Endodermal cell (in vitro differentiated cells): ENCODE data around the gene PLXNC1. TPM values are rescaled to one million over a fixed set of nuclear protein-coding genes. Genes with fewer than 3 reads are reported as not detected.

Experiments
- DNase-seq: peaks from one replicate; pipeline ENCODE4 v3.0.0-alpha.2; 2017
- H3K27ac ChIP-seq: 2 replicates; pipeline ENCODE4 v1.5.1; 2013; ENCODE audit warnings: mild to moderate bottlenecking, low read depth, low read length, moderate library complexity
- H3K27me3 ChIP-seq: 2 replicates; pipeline ENCODE4 v1.6.1; 2013; ENCODE audit warnings: mild to moderate bottlenecking, low read length, moderate library complexity; ENCODE audit not compliant: insufficient read depth, control insufficient read depth, poor library complexity, severe bottlenecking
- H3K36me3 ChIP-seq: 2 replicates; pipeline ENCODE4 v1.7.0; 2013; ENCODE audit warnings: mild to moderate bottlenecking, low read length, moderate library complexity; ENCODE audit not compliant: control insufficient read depth, insufficient read depth
- H3K4me1 ChIP-seq: one replicate; pipeline ENCODE4 v1.7.0; 2013; ENCODE audit warnings: low read length; ENCODE audit not compliant: control insufficient read depth, insufficient read depth
- H3K4me3 ChIP-seq: 2 replicates; pipeline ENCODE4 v1.5.1; 2013; ENCODE audit warnings: mild to moderate bottlenecking, low read length, moderate library complexity
- H3K9ac ChIP-seq: 2 replicates; pipeline ENCODE4 v1.6.1; 2013; ENCODE audit warnings: mild to moderate bottlenecking, low read length, moderate library complexity; ENCODE audit not compliant: poor library complexity, severe bottlenecking; ENCODE audit errors: extremely low read depth
- H3K9me3 ChIP-seq: 2 replicates; pipeline ENCODE4 v1.6.1; 2013; ENCODE audit warnings: mild to moderate bottlenecking, low read length, moderate library complexity; ENCODE audit not compliant: control insufficient read depth
- H3K27ac Mint-ChIP-seq: 2 replicates; pipeline ENCODE4 v1.8.0; 2020; ENCODE audit warnings: mixed read lengths
- H3K27me3 Mint-ChIP-seq: 2 replicates; pipeline ENCODE4 v1.8.0; 2021; ENCODE audit warnings: mild to moderate bottlenecking, mixed read lengths; ENCODE audit not compliant: insufficient read depth
- H3K36me3 Mint-ChIP-seq: 2 replicates; pipeline ENCODE4 v1.8.0; 2020; ENCODE audit warnings: low read depth, mixed read lengths
- H3K4me1 Mint-ChIP-seq: 2 replicates; pipeline ENCODE4 v1.8.0; 2020; ENCODE audit warnings: mixed read lengths
- H3K4me3 Mint-ChIP-seq: 2 replicates; pipeline ENCODE4 v1.8.0; 2020; ENCODE audit warnings: mild to moderate bottlenecking, moderate library complexity, mixed read lengths
- H3K9me3 Mint-ChIP-seq: 2 replicates; pipeline ENCODE4 v1.8.0; 2020; ENCODE audit warnings: mild to moderate bottlenecking, mixed read lengths
- CTCF ChIP-seq: fragments of 200-600 bp; sonication (generic); conservative IDR thresholded peaks from 2 replicates; pipeline ENCODE4 v1.5.0; 2021; ENCODE audit warnings: antibody characterized with exemption, mild to moderate bottlenecking
- WGBS, 2 experiments: methylation state at CpG; one replicate each; pipeline versions ENCODE4 v1.1.5 to v1.1.7; 2013; ENCODE audit warnings: missing lambda C conversion rate in 2 of 2, mixed read lengths in 1 of 2; ENCODE audit not compliant: insufficient coverage in 1 of 2, insufficient read length in 1 of 2; 5-methylcytosine and 5-hydroxymethylcytosine counted together
- total RNA-seq, 2 donors: library from RNA; stranded (reverse); fragmentation: NEBNext Ultra II Directional in 1 of 2; extraction: Animal tissue kit (Norgen Biotek cat#: 25700) in 1 of 2; gene quantifications; 2 replicates in 1 of 2; 3 replicates in 1 of 2; pipeline ENCODE4 v1.2.1, GENCODE V29; 2021

Gene PLXNC1
- total RNA-seq, 2 donors from 2014 or later, result 1.6 to 1.9 TPM

- Mint-ChIP-seq H3K9me3 (no peaks in the 10 kb centered on the region), H3K27ac (no peak overlapping the region), H3K4me1 (peaks cover 7% of the 10 kb centered on the region), H3K27me3 (peaks cover 6% of the 10 kb centered on the region), H3K36me3 (no peaks in the 10 kb centered on the region), H3K4me3 (no peak overlapping the region)
- Histone ChIP-seq H3K27ac (no peak overlapping the region), H3K4me3 (no peak overlapping the region), H3K27me3 (no peaks in the 10 kb centered on the region), H3K9ac (no peak overlapping the region), H3K4me1 (peaks cover 9% of the 10 kb centered on the region), H3K36me3 (no peaks in the 10 kb centered on the region), H3K9me3 (peaks cover 7% of the 10 kb centered on the region)
- TF ChIP-seq CTCF, result no peak
- WGBS, 2 experiments, result 80 to 94% methylated on average over 1 of the region's 2 CpGs
- DNase-seq, result no peak
Measured at GRCh38 chr12:94190623-94191022, 42.2 kb downstream of the PLXNC1 start.

- H3K27me3 Mint-ChIP-seq, result peaks cover 6% of the 10 kb centered on the region
- no peaks in the 10 kb centered on the region for H3K9me3 Mint-ChIP-seq
- peaks cover 5% of the 10 kb centered on the region for H3K4me1 Mint-ChIP-seq
- Histone ChIP-seq H3K27me3 (no peaks in the 10 kb centered on the region), H3K4me3 (no peak overlapping the region), H3K9me3 (peaks cover 7% of the 10 kb centered on the region), H3K36me3 (no peaks in the 10 kb centered on the region), H3K4me1 (peaks cover 9% of the 10 kb centered on the region), H3K27ac (no peak overlapping the region), H3K9ac (no peak overlapping the region)
- DNase-seq, result no peak
- H3K36me3 Mint-ChIP-seq, result no peaks in the 10 kb centered on the region
- 96 to 100% methylated on average over 2 of the region's 2 CpGs for WGBS, 2 experiments
- H3K4me3 Mint-ChIP-seq, result no peak overlapping the region
- no peak for TF ChIP-seq CTCF
- H3K27ac Mint-ChIP-seq, result no peak overlapping the region
Measured at GRCh38 chr12:94191023-94191422, 42.6 kb downstream of the PLXNC1 start.

- peaks cover 5% of the 10 kb centered on the region for H3K4me1 ChIP-seq
- no peak overlapping the region for H3K4me3 ChIP-seq
- Mint-ChIP-seq H3K27me3 (peaks cover 2% of the 10 kb centered on the region), H3K27ac (no peak overlapping the region), H3K36me3 (no peaks in the 10 kb centered on the region), H3K4me1 (no peaks in the 10 kb centered on the region), H3K9me3 (no peaks in the 10 kb centered on the region), H3K4me3 (no peak overlapping the region)
- H3K9me3 ChIP-seq, result peaks cover 8% of the 10 kb centered on the region
- no peak overlapping the region for H3K9ac ChIP-seq
- no peak for DNase-seq
- 92% methylated on average over 1 of the region's 1 CpG; no CpG with 5 or more reads in 1 of the 2 experiments for WGBS, 2 experiments
- H3K36me3 ChIP-seq, result no peaks in the 10 kb centered on the region
- H3K27me3 ChIP-seq, result no peaks in the 10 kb centered on the region
- no peak overlapping the region for H3K27ac ChIP-seq
- TF ChIP-seq CTCF, result no peak
Measured at GRCh38 chr12:94191811-94192210, 43.4 kb downstream of the PLXNC1 start.
